Glutamatergic neuron (in vitro differentiated cells): ENCODE results near the gene ASGR2. TPM values are rescaled to one million over a fixed set of nuclear protein-coding genes. Genes with fewer than 3 reads are reported as not detected.

ENCODE experiments used
- DNase-seq: peaks from one replicate; pipeline ENCODE4 v3.0.0; 2022
- H3K27ac Mint-ChIP-seq: one replicate; pipeline ENCODE4 v1.8.0; 2020; ENCODE audit warnings: mild to moderate bottlenecking, mixed read lengths, inconsistent platforms; ENCODE audit not compliant: unreplicated experiment
- H3K27me3 Mint-ChIP-seq: one replicate; pipeline ENCODE4 v1.8.0; 2020; ENCODE audit warnings: mild to moderate bottlenecking, moderate library complexity, mixed read lengths, inconsistent platforms; ENCODE audit not compliant: unreplicated experiment
- H3K36me3 Mint-ChIP-seq: one replicate; pipeline ENCODE4 v1.8.0; 2020; ENCODE audit warnings: mild to moderate bottlenecking, mixed read lengths, inconsistent platforms; ENCODE audit not compliant: unreplicated experiment
- H3K4me1 Mint-ChIP-seq: one replicate; pipeline ENCODE4 v1.8.0; 2020; ENCODE audit warnings: mild to moderate bottlenecking, low read depth, mixed read lengths, inconsistent platforms; ENCODE audit not compliant: unreplicated experiment
- H3K4me3 Mint-ChIP-seq: one replicate; pipeline ENCODE4 v1.8.0; 2020; ENCODE audit warnings: mild to moderate bottlenecking, mixed read lengths, inconsistent platforms; ENCODE audit not compliant: unreplicated experiment
- H3K9me3 Mint-ChIP-seq: one replicate; pipeline ENCODE4 v1.8.0; 2020; ENCODE audit warnings: mild to moderate bottlenecking, moderate library complexity, mixed read lengths, inconsistent platforms; ENCODE audit not compliant: unreplicated experiment
- CTCF ChIP-seq: fragments of 200-600 bp; sonication (generic); IDR thresholded peaks from one replicate; pipeline ENCODE4 v1.5.0; 2021; ENCODE audit not compliant: partially characterized antibody, unreplicated experiment
- total RNA-seq: library from RNA; stranded (reverse); fragmentation: NEBNext Ultra II Directional; extraction: Animal tissue kit (Norgen Biotek cat#: 25700); gene quantifications from one replicate; pipeline ENCODE4 v1.2.1, GENCODE V29; 2021; ENCODE audit not compliant: unreplicated experiment

ASGR2 gene
- total RNA-seq, 1 donor from 2014 or later, result not detected

GRCh38 chr17:7144213-7144612 lies 29.6 kb upstream of the ASGR2 start:
- H3K27me3 Mint-ChIP-seq, result peaks cover 6% of the 10 kb centered on the region
- H3K4me1 Mint-ChIP-seq, result no peaks in the 10 kb centered on the region
- H3K27ac Mint-ChIP-seq, result no peak overlapping the region
- peaks cover 1% of the 10 kb centered on the region for H3K9me3 Mint-ChIP-seq
- DNase-seq, result no peak
- H3K4me3 Mint-ChIP-seq, result no peak overlapping the region
- no peak for TF ChIP-seq CTCF
- no peaks in the 10 kb centered on the region for H3K36me3 Mint-ChIP-seq

DNA sequence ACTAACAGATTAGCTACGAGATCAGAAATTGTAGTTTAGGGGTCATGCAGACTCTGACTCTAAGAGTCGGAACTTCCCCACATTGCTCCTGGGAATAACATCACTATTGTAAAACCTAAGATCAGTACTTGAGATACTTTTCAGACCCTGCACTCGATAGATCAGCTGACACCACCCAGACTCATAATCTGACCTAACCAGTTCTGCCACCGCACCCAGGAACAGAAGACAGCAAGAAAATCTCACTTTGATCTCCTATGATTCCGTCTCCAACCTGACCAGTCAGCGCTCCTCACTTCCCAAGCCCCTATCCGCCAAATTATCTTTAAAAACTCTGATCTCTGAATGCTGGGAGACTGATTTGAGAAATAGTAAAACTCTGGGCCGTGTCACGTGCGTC lies 27.2 kb upstream of the ASGR2 start:
- no peak for TF ChIP-seq CTCF
- Mint-ChIP-seq H3K27ac (no peak overlapping the region), H3K9me3 (peaks cover 1% of the 10 kb centered on the region), H3K4me1 (no peaks in the 10 kb centered on the region), H3K36me3 (no peaks in the 10 kb centered on the region), H3K4me3 (no peak overlapping the region), H3K27me3 (peaks cover 6% of the 10 kb centered on the region)
- DNase-seq, result no peak

GRCh38 chr17:7139400-7139799 lies 24.8 kb upstream of the ASGR2 start:
- no peaks in the 10 kb centered on the region for H3K4me1 Mint-ChIP-seq

DNA sequence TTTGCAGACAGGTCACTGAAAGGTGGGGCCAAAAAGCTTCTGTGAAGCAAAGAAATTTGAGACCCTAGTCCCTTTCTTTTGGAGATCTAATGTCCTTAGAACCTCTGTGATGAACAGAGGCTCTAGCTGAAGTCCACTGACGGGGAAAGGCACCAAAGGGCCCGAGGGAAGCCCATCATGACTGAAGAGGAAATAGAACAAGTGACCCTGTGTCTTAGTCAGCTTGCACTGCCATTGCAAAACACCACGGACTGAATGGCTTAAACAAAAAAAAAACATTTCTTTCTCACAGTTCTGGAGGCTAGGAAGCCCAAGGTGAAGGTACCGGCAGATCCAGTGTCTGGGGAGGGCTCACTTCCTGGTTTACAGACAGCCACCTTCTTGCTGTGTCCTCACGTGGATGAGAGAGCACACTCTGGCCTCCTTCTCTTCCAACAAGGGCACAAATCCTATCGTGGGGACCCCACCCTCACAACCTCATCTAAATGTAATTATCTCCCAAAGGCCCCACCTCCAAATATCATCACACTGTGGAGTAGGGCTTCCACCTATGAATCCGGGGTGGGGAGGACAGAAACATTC lies 24.3 kb upstream of the ASGR2 start:
- TF ChIP-seq CTCF, result no peak
- Mint-ChIP-seq H3K9me3 (peaks cover 1% of the 10 kb centered on the region), H3K27ac (no peak overlapping the region), H3K27me3 (peaks cover 6% of the 10 kb centered on the region), H3K4me3 (no peak overlapping the region), H3K36me3 (no peaks in the 10 kb centered on the region), H3K4me1 (no peaks in the 10 kb centered on the region)
- DNase-seq, result no peak

More at GRCh38 chr17:7139400-7139799, 24.8 kb upstream of the ASGR2 start:
- Mint-ChIP-seq H3K4me3 (no peak overlapping the region), H3K9me3 (peaks cover 1% of the 10 kb centered on the region), H3K36me3 (no peaks in the 10 kb centered on the region), H3K27ac (no peak overlapping the region), H3K27me3 (peaks cover 6% of the 10 kb centered on the region)
- TF ChIP-seq CTCF, result no peak
- no peak for DNase-seq

DNA sequence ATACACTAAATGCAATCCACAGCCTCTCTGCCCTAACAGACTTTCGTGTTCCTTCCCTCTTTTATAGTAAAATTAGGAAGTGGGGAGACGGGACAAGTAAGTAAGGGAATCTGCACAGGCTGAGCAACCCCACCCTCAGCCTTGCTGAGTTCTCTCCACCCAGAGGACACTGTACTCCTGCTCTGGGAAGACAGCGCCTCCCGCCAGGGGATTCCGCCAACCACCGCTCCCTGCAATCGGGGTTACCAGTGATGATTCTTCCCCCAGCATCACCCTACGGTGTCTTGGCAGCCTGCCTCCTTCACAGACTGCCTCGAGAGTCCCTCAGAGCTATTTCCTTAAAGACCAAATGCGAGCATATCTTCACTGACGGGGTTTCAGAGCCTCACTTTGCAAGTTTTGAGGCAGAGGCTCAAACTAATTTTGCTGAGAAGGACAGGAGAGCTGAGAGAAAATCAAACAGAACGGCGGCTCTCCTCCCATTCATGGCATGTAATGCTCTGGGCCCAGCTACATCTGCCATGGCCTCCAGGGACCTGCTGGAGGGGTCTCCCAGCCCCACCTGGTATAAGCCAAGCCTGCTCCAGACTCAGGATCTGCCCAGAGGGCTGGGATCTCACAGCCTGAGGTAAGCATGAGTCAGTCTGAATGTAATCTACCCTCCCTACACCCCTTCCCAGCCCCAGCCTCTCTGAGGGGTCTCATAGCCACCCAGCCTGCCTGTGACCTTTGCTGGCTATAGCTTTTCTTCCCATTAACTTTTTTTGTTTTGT lies 22.7 kb upstream of the ASGR2 start:
- no peak overlapping the region for H3K4me3 Mint-ChIP-seq
- no peak for TF ChIP-seq CTCF
- peaks cover 6% of the 10 kb centered on the region for H3K4me1 Mint-ChIP-seq
- H3K9me3 Mint-ChIP-seq, result peaks cover 1% of the 10 kb centered on the region
- H3K27me3 Mint-ChIP-seq, result peaks cover 7% of the 10 kb centered on the region
- DNase-seq, result no peak
- H3K36me3 Mint-ChIP-seq, result no peaks in the 10 kb centered on the region
- no peak overlapping the region for H3K27ac Mint-ChIP-seq
